ENCODE measurements around the gene S100A12.
"Not testable (repeated sequence)": the region's sequence is repeated elsewhere in the genome, so short reads cannot be mapped to it uniquely, and the experiment has no call there.

Gene S100A12

DNA sequence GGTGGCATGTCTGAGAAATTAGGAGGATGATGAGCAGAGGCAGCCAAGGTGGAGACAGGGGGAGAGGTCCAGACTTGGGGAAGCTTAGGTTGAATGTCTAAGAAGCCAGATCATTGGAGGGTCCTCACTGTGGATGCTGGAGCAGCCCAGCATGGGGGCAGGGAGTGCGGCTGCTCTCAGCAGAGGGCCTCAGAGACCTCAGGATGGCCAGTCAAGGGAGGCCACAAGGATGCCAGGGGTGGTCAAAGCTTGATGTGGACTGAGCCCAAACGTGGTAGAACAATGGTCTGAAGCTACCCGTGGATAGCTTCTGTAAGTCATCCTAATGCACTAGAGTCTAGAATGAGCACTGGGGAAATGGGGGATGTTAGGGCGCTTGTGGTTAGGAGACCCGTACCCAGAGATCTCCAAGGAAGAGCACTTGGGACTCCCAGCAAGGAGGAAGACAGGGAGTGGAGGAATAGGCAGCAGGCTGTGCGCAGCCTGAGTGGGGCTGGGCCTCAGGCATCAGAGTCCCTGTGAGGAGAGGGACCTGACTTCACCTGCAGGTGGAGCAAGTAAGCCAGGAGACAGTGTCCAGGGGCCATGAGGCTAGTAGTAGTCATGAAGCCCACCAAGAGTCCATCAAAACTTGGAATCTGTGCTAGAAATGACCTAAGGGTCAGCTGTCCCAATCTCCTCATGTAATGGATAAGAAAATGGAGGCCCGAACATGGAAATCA, 22.0 kb downstream of the S100A12 start:
- no peak for DNase-seq (ENCODE audit: low read depth)

DNA sequence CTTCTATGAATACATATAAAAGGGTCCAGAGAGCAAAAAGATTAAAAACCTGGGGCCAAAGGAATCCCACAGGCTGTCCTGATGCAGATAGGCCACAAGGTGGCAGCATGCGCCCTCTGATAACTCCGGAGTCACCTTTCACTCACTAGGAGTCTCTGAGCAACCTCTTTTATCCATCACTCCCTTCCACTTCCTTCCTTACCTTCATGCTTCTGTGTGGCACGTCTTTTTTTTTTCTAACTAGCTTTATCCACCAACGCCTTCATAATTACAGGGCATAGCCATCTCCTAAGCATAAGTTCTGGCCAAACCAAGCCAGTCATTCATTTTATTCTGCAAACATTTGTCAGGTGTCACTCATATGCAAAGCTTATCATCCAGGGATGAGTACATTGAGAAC, 22.9 kb downstream of the S100A12 start:
- peak; percentile 20 for DNase-seq (ENCODE audit: low read depth)

- DNase-seq (ENCODE audit: low read depth): no peak
These were observed 25.0 kb downstream of the S100A12 start for GRCh38 chr1:153350321-153350957.

GRCh38 chr1:153349363-153350320, 25.8 kb downstream of the S100A12 start:
- no peak for DNase-seq (ENCODE audit: low read depth)

- no peak for DNase-seq (ENCODE audit: low read depth)
These were observed 26.7 kb downstream of the S100A12 start, which contains the start of gene PGLYRP4 for GRCh38 chr1:153348511-153349362. TSS of gene PGLYRP4 (minus strand) at chr1:153348841. CDS start at chr1:153347932, 909 bp downstream.

GRCh38 chr1:153347856-153348255, 27.6 kb downstream of the S100A12 start:
- no peak for DNase-seq (ENCODE audit: low read depth)

DNA sequence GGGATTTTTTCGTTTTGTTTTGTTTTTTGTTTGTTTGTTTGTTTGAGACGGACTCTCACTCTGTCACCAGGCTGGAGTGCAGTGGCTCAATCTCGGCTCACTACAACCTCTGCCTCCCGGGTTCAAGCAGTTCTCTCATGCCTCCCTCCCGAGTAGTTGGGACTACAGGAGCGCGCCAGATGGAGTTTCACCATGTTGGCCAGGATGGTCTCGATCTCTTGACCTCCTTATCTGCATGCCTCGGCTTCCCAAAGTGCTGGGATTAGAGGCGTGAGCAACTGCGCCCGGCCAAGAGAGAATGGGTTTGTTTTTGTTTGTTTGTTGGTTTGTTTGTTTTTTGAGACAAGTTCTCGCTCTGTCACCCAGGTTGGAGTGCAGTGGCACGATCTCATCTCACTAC, 28.4 kb downstream of the S100A12 start:
- DNase-seq (ENCODE audit: low read depth): not testable (repeated sequence)

DNA sequence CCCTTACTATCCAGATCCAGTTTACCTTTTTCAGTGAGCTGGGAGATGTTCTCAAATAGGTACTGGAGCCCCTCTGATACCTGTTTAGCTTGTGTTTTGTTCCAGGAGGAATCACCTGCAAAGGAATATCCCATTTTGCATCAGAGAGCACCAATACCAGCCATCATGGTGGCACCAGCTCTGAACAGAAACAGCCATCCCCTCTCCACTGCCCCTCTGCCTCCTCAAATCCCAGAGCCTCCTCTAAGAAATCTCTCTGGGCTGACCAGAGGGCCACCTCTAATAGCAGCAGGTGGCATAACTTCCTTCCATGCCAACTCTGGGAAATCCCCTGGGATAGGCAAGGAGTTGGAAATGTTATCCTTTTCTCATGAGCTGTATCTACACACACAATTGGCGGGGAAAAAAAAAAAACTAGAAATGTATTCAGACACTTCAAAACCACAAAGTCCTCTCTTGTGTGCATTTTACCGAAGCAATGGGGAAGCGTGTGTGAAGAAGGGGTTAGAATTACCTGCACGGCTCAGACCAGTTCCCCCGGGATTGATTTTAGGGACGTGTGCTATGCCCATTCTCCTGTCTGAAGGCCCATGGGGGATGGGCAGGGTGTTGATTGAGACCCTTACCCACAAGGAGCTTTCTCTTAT, 29.2 kb downstream of the S100A12 start:
- DNase-seq (ENCODE audit: low read depth): no peak

- no peak for DNase-seq (ENCODE audit: low read depth)
These were observed 30.0 kb downstream of the S100A12 start for GRCh38 chr1:153345187-153346076.

GRCh38 chr1:153344718-153345025, 30.7 kb downstream of the S100A12 start:
- no peak for DNase-seq (ENCODE audit: low read depth)

DNA sequence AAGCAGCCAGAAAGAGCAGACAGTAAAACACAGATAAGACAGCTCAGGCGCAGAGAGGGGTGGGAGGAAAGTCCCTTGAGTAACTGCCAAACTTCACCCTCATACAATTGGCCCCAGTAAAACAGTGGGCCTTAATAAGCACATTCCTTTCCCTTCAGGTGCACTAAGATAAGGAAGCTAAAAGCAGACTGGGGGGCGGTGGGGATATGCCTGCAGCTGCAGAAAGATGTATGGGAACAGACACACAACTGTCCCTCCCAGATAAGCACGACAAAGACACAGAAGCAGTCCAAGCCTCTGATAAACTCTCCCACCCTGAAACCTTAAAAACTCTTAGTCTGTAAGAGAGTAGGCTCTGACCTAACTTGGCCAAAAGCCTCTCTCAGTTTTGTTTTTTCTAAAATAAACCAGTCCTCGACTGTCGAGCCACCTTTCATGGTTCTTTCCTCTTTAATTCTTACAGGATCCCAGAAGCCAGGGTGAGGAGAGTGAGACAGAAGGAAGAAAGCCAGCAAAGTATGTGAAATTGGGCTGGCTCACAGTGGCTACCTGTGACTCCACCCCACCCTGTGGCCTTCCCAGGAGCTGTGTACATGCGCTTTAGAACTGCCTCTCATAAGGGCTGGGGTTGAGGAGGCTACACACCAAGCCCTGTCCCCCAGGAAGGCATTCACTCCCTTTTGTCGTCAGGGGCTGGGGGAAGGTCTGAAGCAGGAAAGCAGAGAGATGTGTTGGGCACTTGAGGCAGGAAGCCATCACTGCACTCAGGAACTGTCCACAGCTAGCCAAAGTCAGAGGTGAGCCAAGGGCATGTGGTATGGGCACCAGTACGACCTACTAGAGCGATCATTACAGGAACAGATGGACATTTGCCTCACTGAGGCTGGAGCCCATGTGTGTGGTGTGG, 31.4 kb downstream of the S100A12 start:
- DNase-seq (ENCODE audit: low read depth): no peak

- no peak for DNase-seq (ENCODE audit: low read depth)
These were observed 32.3 kb downstream of the S100A12 start for GRCh38 chr1:153343040-153343681.

GRCh38 chr1:153342178-153342577, 33.2 kb downstream of the S100A12 start:
- DNase-seq (ENCODE audit: low read depth): no peak

DNA sequence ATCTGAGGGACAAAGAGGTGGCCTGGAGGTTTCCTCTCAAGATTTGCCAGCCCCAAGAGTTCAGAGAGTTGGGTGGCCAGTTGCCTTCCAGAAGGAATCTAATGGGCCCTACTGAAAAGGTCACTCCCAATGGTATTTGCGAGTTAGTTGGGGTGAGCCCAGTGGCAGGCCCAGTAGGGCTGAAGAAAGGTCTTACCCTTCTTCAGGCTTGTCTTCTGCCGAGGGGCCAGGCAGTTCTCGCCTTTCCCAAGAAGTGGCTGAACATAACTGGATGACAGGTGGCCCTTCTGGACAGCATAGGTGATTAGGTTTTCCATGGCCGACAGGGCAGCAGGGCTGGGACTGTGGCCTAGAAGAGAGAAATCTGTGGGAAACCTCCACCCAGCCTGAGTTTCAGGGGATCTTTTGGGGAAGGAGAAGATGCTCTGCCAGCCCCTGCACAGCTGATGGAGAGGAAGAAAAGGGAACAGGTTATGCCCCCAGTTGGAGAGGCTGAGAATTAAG, 33.9 kb downstream of the S100A12 start:
- no peak for DNase-seq (ENCODE audit: low read depth)

- DNase-seq (ENCODE audit: low read depth): no peak
These were observed 35.1 kb downstream of the S100A12 start for GRCh38 chr1:153340356-153340755.

- no peak for DNase-seq (ENCODE audit: low read depth)
These were observed 35.6 kb downstream of the S100A12 start for GRCh38 chr1:153339802-153340201.

DNA sequence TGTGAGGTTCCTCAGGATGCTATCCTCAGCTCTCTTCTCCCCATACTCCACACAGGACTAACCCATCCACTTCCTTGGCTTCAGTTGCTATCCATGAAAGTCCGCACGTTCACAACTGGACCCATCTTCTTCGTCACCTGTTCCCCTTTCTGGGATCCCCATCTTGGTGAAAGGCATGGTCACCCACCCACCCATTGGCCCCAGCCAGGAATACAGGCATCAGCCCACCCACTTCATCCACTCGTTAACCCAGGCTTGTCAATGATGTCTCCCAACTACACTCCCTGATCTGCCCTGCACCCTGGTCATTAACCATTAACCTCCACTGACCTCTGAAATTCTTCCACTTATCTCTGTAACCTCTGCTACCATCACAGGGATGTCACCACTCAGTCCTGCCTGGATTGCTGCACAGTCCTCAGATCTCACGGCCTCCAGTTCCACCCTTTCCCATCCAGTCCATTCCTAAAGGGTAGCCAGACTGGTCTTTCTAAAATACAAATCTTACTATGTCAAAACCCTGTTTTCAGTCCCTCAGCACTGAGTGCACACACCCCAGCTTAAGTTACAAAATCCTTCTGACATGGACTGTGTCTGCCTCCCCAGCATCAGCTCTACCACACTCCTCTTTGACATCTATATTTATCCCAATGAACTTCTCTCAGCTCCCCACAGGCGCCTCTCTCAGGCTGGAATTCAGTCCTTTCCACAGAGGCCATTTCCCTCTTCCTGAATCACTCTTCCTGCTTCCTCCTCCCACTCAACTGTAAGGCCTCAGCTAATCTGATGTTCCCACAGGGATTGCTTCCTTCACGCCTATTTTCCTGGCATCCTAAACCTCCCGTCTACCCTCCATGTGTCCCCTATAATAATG, 37.2 kb downstream of the S100A12 start:
- DNase-seq (ENCODE audit: low read depth): no peak
